K562 (cell line): Measurements from ENCODE around the gene EGFL7. TPM values are rescaled to one million over a fixed set of nuclear protein-coding genes. Genes with fewer than 3 reads are reported as not detected.

ENCODE experiments used
- CHD2 ChIP-seq: IDR thresholded peaks from 2 replicates; pipeline ENCODE4 v1.6.1; 2011; ENCODE audit warnings: low read depth, low read length
- FOSL1 ChIP-seq: fragments of 200-800 bp; sonication (Bioruptor generic); conservative IDR thresholded peaks from 2 replicates; pipeline ENCODE4 v1.6.1; 2016; ENCODE audit warnings: missing genetic modification characterization, missing compliant biosample characterization
- HNRNPUL1 ChIP-seq: fragments of 200-400 bp; formaldehyde crosslinking; IDR thresholded peaks from 2 replicates; pipeline ENCODE4 v1.6.1; 2017; ENCODE audit warnings: low read length
- NCOR1 ChIP-seq: fragments of 450-650 bp; IDR thresholded peaks from 2 replicates; pipeline ENCODE4 v1.6.1; 2016; ENCODE audit warnings: mild to moderate bottlenecking, moderate library complexity
- POLR2A ChIP-seq: fragments of 450-650 bp; conservative IDR thresholded peaks from 2 replicates; pipeline ENCODE4 v1.6.1; 2016
- POLR2AphosphoS2 ChIP-seq: IDR thresholded peaks from 2 replicates; pipeline ENCODE4 v1.6.1; 2012; ENCODE audit warnings: low read length, improper control_type of control experiment
- PTBP1 ChIP-seq: fragments of 200-400 bp; formaldehyde crosslinking; IDR thresholded peaks from 2 replicates; pipeline ENCODE4 v1.6.1; 2017; ENCODE audit warnings: low read depth, low read length
- RBM22 ChIP-seq: fragments of 200-400 bp; formaldehyde crosslinking; IDR thresholded peaks from 2 replicates; pipeline ENCODE4 v1.6.1; 2018; ENCODE audit warnings: low read length, low read depth; ENCODE audit not compliant: poor library complexity, severe bottlenecking
- SNRNP70 ChIP-seq: fragments of 200-400 bp; formaldehyde crosslinking; optimal IDR thresholded peaks from 2 replicates; pipeline ENCODE3; 2017; ENCODE audit warnings: low read depth, low read length
- SUPT5H ChIP-seq: fragments of 450-650 bp; IDR thresholded peaks from 2 replicates; pipeline ENCODE4 v1.6.1; 2016
- TCF15 ChIP-seq: fragments of 250-450 bp; sonication (Bioruptor Pico); IDR thresholded peaks from 2 replicates; pipeline ENCODE4 v1.8.0; 2022; ENCODE audit warnings: moderate library complexity, mild to moderate bottlenecking, inconsistent platforms
- ZBTB17 ChIP-seq: fragments of 450-650 bp; formaldehyde crosslinking; IDR thresholded peaks from 2 replicates; pipeline ENCODE4 v1.4.0; 2020; ENCODE audit warnings: mild to moderate bottlenecking
- ZNF133 ChIP-seq: fragments of 250-450 bp; sonication (Bioruptor Pico); IDR thresholded peaks from 2 replicates; pipeline ENCODE4 v1.4.0; 2020; ENCODE audit warnings: mild to moderate bottlenecking
- ZNF584 ChIP-seq: fragments of 200-800 bp; sonication (Bioruptor generic); IDR thresholded peaks from 2 replicates; pipeline ENCODE4 v1.6.1; 2016; ENCODE audit warnings: low read depth, mild to moderate bottlenecking, missing genetic modification characterization, missing compliant biosample characterization
- polyA plus RNA-seq, 8 experiments: library from polyadenylated mRNA; depleted of rRNA in 4 of 8; stranded (reverse) in 5 of 8; unstranded in 3 of 8; fragments of >200 nt; fragmentation: Nextera tagmentation in 2 of 8; fragmentation: Illumina TruSeq in 1 of 8; extraction: Ambion mirVana in 2 of 8; extraction: Trizol in 1 of 8; gene quantifications; 2 replicates each; pipeline versions ENCODE4 v1.2.1 to v1.2.3, GENCODE V29; 2011 to 2014; ENCODE audit warnings: inconsistent platforms in 1 of 8, missing spikeins in 1 of 8
- total RNA-seq, 7 experiments: library from RNA; depleted of rRNA in 6 of 7; stranded (reverse); fragments of >200 nt in 6 of 7; fragmentation: Illumina TruSeq in 2 of 7; extraction: Trizol in 2 of 7; gene quantifications; 2 replicates each; pipeline versions ENCODE4 v1.2.1 to v1.2.3, GENCODE V29; 2011 to 2021; ENCODE audit warnings: low replicate concordance in 1 of 7
- TF ChIP-seq, protein P1 (sequence below): fragments of 250-450 bp; sonication (Bioruptor Pico); IDR thresholded peaks from 2 replicates; pipeline ENCODE4 v1.5.0; 2021
- TF ChIP-seq, protein P2 (sequence below), 2 experiments: fragments of 450-650 bp; formaldehyde crosslinking in 1 of 2; IDR thresholded peaks; 2 replicates each; pipeline versions ENCODE4 v1.4.0 to v1.6.1; 2014 to 2020; ENCODE audit warnings: mild to moderate bottlenecking in 2 of 2, borderline replicate concordance in 1 of 2, low read depth in 1 of 2
- TF ChIP-seq, protein P3 (sequence below), 2 experiments: fragments of 250-450 bp in 1 of 2; fragments of 450-650 bp in 1 of 2; sonication (Bioruptor Pico) in 1 of 2; IDR thresholded peaks; 2 replicates each; pipeline versions ENCODE4 v1.6.1 to v1.8.0; 2016 to 2021; ENCODE audit warnings: mild to moderate bottlenecking in 2 of 2, moderate library complexity in 2 of 2, missing compliant biosample characterization in 1 of 2, missing genetic modification characterization in 1 of 2

EGFL7 gene
- total and polyA plus RNA-seq, 9 of the 15 experiments (the other 6 are each of a cell fraction or from before 2014, with no cell fraction given), result 1.5 to 286 (median 55.5) TPM

- TF ChIP-seq, protein P1, sequence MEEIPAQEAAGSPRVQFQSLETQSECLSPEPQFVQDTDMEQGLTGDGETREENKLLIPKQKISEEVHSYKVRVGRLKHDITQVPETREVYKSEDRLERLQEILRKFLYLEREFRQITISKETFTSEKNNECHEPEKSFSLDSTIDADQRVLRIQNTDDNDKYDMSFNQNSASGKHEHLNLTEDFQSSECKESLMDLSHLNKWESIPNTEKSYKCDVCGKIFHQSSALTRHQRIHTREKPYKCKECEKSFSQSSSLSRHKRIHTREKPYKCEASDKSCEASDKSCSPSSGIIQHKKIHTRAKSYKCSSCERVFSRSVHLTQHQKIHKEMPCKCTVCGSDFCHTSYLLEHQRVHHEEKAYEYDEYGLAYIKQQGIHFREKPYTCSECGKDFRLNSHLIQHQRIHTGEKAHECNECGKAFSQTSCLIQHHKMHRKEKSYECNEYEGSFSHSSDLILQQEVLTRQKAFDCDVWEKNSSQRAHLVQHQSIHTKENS (CRISPR knock-in tag), result peak; percentile 48; the same call in 1 of the 2 replicates
- no peak for TF ChIP-seq FOSL1 (tag)
- TF ChIP-seq PTBP1, result peak; percentile 59; the same call in 1 of the 2 replicates
- TF ChIP-seq, protein P2, sequence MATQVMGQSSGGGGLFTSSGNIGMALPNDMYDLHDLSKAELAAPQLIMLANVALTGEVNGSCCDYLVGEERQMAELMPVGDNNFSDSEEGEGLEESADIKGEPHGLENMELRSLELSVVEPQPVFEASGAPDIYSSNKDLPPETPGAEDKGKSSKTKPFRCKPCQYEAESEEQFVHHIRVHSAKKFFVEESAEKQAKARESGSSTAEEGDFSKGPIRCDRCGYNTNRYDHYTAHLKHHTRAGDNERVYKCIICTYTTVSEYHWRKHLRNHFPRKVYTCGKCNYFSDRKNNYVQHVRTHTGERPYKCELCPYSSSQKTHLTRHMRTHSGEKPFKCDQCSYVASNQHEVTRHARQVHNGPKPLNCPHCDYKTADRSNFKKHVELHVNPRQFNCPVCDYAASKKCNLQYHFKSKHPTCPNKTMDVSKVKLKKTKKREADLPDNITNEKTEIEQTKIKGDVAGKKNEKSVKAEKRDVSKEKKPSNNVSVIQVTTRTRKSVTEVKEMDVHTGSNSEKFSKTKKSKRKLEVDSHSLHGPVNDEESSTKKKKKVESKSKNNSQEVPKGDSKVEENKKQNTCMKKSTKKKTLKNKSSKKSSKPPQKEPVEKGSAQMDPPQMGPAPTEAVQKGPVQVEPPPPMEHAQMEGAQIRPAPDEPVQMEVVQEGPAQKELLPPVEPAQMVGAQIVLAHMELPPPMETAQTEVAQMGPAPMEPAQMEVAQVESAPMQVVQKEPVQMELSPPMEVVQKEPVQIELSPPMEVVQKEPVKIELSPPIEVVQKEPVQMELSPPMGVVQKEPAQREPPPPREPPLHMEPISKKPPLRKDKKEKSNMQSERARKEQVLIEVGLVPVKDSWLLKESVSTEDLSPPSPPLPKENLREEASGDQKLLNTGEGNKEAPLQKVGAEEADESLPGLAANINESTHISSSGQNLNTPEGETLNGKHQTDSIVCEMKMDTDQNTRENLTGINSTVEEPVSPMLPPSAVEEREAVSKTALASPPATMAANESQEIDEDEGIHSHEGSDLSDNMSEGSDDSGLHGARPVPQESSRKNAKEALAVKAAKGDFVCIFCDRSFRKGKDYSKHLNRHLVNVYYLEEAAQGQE (IDR thresholded peaks at IDR 0.05; ENCODE audit: borderline replicate concordance), result peak; percentile 23; the same call in 1 of the 2 replicates
- TF ChIP-seq, protein P2 (CRISPR knock-in tag; IDR thresholded peaks at IDR 0.05; ENCODE audit: low read depth), result no peak
- peak; percentile 74 for TF ChIP-seq POLR2A
- TF ChIP-seq ZNF584 (CRISPR knock-in tag), result no peak
- peak; percentile 64 for TF ChIP-seq SNRNP70
- peak; percentile 94 for TF ChIP-seq RBM22
- TF ChIP-seq CHD2, result peak; percentile 6; the same call in 1 of the 2 replicates
- TF ChIP-seq ZBTB17 (CRISPR knock-in tag), result 0 out of 2 replicates have a peak, but pooled peaks have one; percentile 61
- TF ChIP-seq TCF15 (CRISPR knock-in tag), result no peak
- no peak for TF ChIP-seq ZNF133 (CRISPR knock-in tag)
- peak; percentile 26 for TF ChIP-seq NCOR1
- peak; percentile 69 for TF ChIP-seq SUPT5H
- TF ChIP-seq, protein P3, sequence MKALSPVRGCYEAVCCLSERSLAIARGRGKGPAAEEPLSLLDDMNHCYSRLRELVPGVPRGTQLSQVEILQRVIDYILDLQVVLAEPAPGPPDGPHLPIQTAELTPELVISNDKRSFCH (CRISPR knock-in tag; IDR thresholded peaks at IDR 0.05), result no peak
- TF ChIP-seq, protein P3 (tag; IDR thresholded peaks at IDR 0.05), result 0 out of 2 replicates have a peak, but pooled peaks have one; percentile 6
- peak; percentile 40; the same call in 1 of the 2 replicates for TF ChIP-seq POLR2AphosphoS2
- TF ChIP-seq HNRNPUL1, result 0 out of 2 replicates have a peak, but pooled peaks have one; percentile 66
Observed at GRCh38 chr9:136671646-136672430, 9.1 kb downstream of the EGFL7 start (continued).
